ENCODE results near the gene COL9A3.

The COL9A3 gene

DNA sequence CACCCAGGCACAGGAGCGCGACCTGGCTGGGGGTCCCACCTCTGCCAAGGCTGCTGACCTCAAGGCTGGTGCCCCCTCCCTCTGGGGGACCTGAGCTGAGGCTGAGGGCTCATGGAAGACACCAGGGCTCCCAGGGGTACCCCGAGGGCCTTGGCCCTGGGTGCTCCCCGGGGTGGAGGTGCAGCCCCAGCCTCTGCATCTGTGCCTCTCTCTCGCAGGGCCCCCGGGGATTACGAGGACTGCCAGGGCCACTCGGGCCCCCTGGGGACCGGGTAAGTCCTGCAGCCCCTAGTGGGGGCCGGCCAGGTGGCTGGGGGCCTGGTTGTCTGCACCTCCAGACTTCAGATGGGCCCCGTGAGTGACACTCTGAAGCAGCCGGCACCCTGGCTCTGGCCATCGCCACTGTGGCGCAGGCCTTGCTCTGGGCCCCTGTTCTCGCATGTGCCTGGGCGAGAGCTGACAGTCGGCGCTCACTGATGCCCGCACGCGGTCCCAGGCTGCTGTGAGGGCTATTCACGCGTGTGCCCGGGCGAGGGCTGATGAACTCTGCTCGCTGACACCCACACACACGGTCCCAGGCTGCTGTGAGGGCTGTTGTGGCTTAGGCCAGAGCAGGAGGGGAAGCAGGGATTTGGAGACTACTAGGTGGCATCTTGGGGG is 9.3 kb downstream of the COL9A3 start:
- no peak overlapping the region for H3K4me3 ChIP-seq (ENCODE audit: low read length, poor library complexity, severe bottlenecking)
- no peak overlapping the region for H2AFZ ChIP-seq (ENCODE audit: low read length)
- H3K9ac ChIP-seq (ENCODE audit: low read depth, low read length, poor library complexity, severe bottlenecking): no peak overlapping the region
- no peaks in the 10 kb centered on the region for H3K79me2 ChIP-seq (ENCODE audit: insufficient read depth, low read length)
- H3K36me3 ChIP-seq (ENCODE audit: insufficient read depth, low read length): no peaks in the 10 kb centered on the region
- no peaks in the 10 kb centered on the region for H3F3A ChIP-seq (ENCODE audit: low read depth)
- H3K4me2 ChIP-seq (ENCODE audit: low read depth, low read length, poor library complexity, severe bottlenecking): no peak overlapping the region
- TF ChIP-seq EZH2phosphoT487 (IDR thresholded peaks at IDR 0.05; ENCODE audit: borderline replicate concordance): no peak
- TF ChIP-seq, protein P1, sequence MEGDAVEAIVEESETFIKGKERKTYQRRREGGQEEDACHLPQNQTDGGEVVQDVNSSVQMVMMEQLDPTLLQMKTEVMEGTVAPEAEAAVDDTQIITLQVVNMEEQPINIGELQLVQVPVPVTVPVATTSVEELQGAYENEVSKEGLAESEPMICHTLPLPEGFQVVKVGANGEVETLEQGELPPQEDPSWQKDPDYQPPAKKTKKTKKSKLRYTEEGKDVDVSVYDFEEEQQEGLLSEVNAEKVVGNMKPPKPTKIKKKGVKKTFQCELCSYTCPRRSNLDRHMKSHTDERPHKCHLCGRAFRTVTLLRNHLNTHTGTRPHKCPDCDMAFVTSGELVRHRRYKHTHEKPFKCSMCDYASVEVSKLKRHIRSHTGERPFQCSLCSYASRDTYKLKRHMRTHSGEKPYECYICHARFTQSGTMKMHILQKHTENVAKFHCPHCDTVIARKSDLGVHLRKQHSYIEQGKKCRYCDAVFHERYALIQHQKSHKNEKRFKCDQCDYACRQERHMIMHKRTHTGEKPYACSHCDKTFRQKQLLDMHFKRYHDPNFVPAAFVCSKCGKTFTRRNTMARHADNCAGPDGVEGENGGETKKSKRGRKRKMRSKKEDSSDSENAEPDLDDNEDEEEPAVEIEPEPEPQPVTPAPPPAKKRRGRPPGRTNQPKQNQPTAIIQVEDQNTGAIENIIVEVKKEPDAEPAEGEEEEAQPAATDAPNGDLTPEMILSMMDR (conservative IDR thresholded peaks at IDR 0.05; ENCODE audit: low read length): no peak
- no peaks in the 10 kb centered on the region for H3K4me1 ChIP-seq (ENCODE audit: insufficient read depth, low read length, poor library complexity, severe bottlenecking)
- no peaks in the 10 kb centered on the region for H3K27me3 ChIP-seq (ENCODE audit: insufficient read depth, low read length, poor library complexity, severe bottlenecking)
- no peaks in the 10 kb centered on the region for H3K9me2 ChIP-seq (replicated peaks; ENCODE audit: low read depth, low read length)
- no peaks in the 10 kb centered on the region for H4K20me1 ChIP-seq (ENCODE audit: insufficient read depth, low read length, poor library complexity, severe bottlenecking)
- H3K9me3 ChIP-seq (ENCODE audit: insufficient read depth, low read depth, low read length): no peaks in the 10 kb centered on the region

DNA sequence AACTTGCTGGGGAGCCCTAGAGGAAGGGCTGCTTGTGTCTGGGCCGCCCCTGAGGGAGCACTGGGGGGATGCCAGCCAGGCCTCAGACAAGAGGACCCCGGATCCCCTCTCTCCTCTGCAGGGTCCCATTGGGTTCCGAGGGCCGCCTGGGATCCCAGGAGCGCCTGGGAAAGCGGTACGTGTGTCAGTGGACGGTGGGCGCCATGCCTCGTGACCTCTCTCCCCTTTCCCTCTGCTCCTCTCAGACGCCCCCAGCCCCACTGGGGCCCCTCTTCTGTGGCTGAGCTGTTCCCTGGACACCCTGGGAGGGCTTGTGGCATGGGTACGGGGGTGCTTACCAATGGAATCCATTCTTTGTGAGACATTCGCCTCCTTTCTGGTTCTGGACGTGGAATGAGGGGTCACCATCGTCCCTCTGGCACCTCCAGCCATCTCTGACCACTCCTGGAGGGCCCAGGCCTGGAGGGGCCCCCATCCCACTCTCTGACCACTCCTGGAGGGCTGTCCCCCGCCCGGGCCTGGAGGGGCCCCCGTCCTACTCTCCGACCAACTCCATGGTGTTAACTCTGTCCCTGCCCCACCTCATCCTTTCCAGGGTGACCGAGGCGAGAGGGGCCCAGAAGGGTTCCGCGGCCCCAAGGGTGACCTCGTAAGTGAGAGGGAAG is 9.9 kb downstream of the COL9A3 start:
- Histone ChIP-seq H2AFZ (ENCODE audit: low read length) (no peak overlapping the region), H3K27me3 (ENCODE audit: insufficient read depth, low read length, poor library complexity, severe bottlenecking) (no peaks in the 10 kb centered on the region), H4K20me1 (ENCODE audit: insufficient read depth, low read length, poor library complexity, severe bottlenecking) (no peaks in the 10 kb centered on the region), H3K36me3 (ENCODE audit: insufficient read depth, low read length) (no peaks in the 10 kb centered on the region), H3K9me3 (ENCODE audit: insufficient read depth, low read depth, low read length) (no peaks in the 10 kb centered on the region), H3K9me2 (replicated peaks; ENCODE audit: low read depth, low read length) (no peaks in the 10 kb centered on the region), H3K4me1 (ENCODE audit: insufficient read depth, low read length, poor library complexity, severe bottlenecking) (no peaks in the 10 kb centered on the region), H3F3A (ENCODE audit: low read depth) (no peaks in the 10 kb centered on the region), H3K4me2 (ENCODE audit: low read depth, low read length, poor library complexity, severe bottlenecking) (no peak overlapping the region), H3K9ac (ENCODE audit: low read depth, low read length, poor library complexity, severe bottlenecking) (no peak overlapping the region), H3K4me3 (ENCODE audit: low read length, poor library complexity, severe bottlenecking) (no peak overlapping the region), H3K79me2 (ENCODE audit: insufficient read depth, low read length) (no peaks in the 10 kb centered on the region)
- TF ChIP-seq, protein P1 (conservative IDR thresholded peaks at IDR 0.05; ENCODE audit: low read length): no peak
- no peak for TF ChIP-seq EZH2phosphoT487 (IDR thresholded peaks at IDR 0.05; ENCODE audit: borderline replicate concordance)

DNA sequence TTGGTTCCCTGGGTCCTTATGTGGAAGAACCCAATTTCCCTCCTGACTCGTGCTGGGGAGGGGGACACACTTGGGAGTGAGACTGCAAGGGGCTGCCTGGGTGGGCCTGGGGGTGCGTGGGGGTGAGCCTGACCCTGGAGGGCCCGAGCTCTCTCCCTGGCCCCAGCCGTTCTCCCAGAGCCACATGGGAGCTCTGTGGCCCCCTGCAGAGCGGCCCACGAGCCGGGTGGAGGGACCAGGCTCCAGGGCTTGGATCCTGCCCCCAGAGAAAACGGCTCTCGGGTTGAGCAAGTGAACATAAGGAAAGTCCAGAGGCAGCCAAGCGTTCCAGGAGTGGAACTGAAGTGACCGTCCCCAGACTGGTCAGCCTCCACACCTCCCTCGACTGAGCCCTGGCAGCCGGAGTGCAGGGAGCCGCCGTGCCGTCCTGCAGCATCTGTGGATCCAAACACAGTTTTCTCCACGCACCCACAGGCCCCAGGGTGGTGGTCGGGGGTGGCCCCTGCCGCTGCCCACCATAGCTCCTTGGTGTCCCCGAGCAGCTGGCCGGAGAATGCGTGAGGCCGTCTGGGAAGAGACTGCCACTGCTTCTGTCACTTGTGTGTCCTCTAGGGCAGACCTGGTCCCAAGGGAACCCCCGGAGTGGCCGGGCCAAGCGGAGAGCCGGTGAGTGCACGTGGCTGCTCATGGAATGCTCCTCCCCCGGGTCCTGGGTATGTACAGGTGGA is 10.6 kb downstream of the COL9A3 start:
- no peaks in the 10 kb centered on the region for H4K20me1 ChIP-seq (ENCODE audit: insufficient read depth, low read length, poor library complexity, severe bottlenecking)
- H2AFZ ChIP-seq (ENCODE audit: low read length): no peak overlapping the region
- no peak overlapping the region for H3K9ac ChIP-seq (ENCODE audit: low read depth, low read length, poor library complexity, severe bottlenecking)
- no peaks in the 10 kb centered on the region for H3K36me3 ChIP-seq (ENCODE audit: insufficient read depth, low read length)
- H3K4me2 ChIP-seq (ENCODE audit: low read depth, low read length, poor library complexity, severe bottlenecking): no peak overlapping the region
- H3K9me3 ChIP-seq (ENCODE audit: insufficient read depth, low read depth, low read length): no peaks in the 10 kb centered on the region
- H3K79me2 ChIP-seq (ENCODE audit: insufficient read depth, low read length): no peaks in the 10 kb centered on the region
- TF ChIP-seq EZH2phosphoT487 (IDR thresholded peaks at IDR 0.05; ENCODE audit: borderline replicate concordance): no peak
- TF ChIP-seq, protein P1 (conservative IDR thresholded peaks at IDR 0.05; ENCODE audit: low read length): no peak
- no peaks in the 10 kb centered on the region for H3K27me3 ChIP-seq (ENCODE audit: insufficient read depth, low read length, poor library complexity, severe bottlenecking)
- no peaks in the 10 kb centered on the region for H3K9me2 ChIP-seq (replicated peaks; ENCODE audit: low read depth, low read length)
- no peaks in the 10 kb centered on the region for H3F3A ChIP-seq (ENCODE audit: low read depth)
- no peak overlapping the region for H3K4me3 ChIP-seq (ENCODE audit: low read length, poor library complexity, severe bottlenecking)
- H3K4me1 ChIP-seq (ENCODE audit: insufficient read depth, low read length, poor library complexity, severe bottlenecking): no peaks in the 10 kb centered on the region

Measured in Loucy (cell line).